HFF-Myc (cell line): ENCODE data around the gene TBC1D9.

ENCODE experiments used
- DNase-seq: peaks from one replicate; pipeline ENCODE4 v3.0.0-alpha.2; 2011; ENCODE audit warnings: low read depth; ENCODE audit errors: extremely low read depth
- H3K4me3 ChIP-seq: replicated peaks from 2 replicates; pipeline ENCODE4 v1.5.1; 2011; ENCODE audit warnings: low read depth, mild to moderate bottlenecking, control low read depth, low read length
- CTCF ChIP-seq: IDR thresholded peaks from 2 replicates; pipeline ENCODE4 v1.5.1; 2012; ENCODE audit warnings: mild to moderate bottlenecking, low read depth, low read length, control low read depth; ENCODE audit errors: missing control alignments

The TBC1D9 gene

GRCh38 chr4:140756319-140757231 lies at the start of gene TBC1D9:
Gene TBC1D9 (minus strand): TSS chr4:140756385. CDS start chr4:140756045, 340 bp downstream.
- H3K4me3 ChIP-seq, result peak within 1 kb of the TSS; percentile 76
- TF ChIP-seq CTCF, result peak; percentile 23
- peak; percentile 68 for DNase-seq

DNA sequence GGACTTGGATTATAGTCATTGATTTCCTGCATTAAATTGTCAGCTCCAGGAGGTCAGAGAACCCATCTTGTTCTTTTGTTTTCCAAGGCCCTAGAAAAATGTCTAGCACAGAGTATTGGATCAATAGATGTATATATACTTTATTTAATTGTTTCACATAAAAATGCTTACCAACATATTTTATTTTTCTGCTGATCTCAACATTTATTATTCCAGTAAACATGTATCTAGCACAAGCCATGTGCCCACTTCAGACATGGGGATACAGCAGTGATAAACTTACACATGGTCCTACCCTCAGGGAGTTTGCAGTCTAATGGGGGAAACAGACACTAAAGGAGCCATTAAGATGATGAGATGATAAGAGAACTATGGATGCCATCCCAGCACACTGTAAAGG lies 49.1 kb upstream of the TBC1D9 start:
- no peak overlapping the region for H3K4me3 ChIP-seq
- DNase-seq, result no peak
- no peak for TF ChIP-seq CTCF

GRCh38 chr4:140802591-140802990 lies 46.4 kb upstream of the TBC1D9 start:
- no peak overlapping the region for H3K4me3 ChIP-seq
- TF ChIP-seq CTCF, result no peak

GRCh38 chr4:140800666-140801065 lies 44.5 kb upstream of the TBC1D9 start:
- no peak for TF ChIP-seq CTCF
- DNase-seq, result no peak
- no peak overlapping the region for H3K4me3 ChIP-seq

More at GRCh38 chr4:140802591-140802990, 46.4 kb upstream of the TBC1D9 start:
- no peak for DNase-seq

GRCh38 chr4:140799686-140800225 lies 43.6 kb upstream of the TBC1D9 start:
- no peak for TF ChIP-seq CTCF
- no peak for DNase-seq
- H3K4me3 ChIP-seq, result no peak overlapping the region

DNA sequence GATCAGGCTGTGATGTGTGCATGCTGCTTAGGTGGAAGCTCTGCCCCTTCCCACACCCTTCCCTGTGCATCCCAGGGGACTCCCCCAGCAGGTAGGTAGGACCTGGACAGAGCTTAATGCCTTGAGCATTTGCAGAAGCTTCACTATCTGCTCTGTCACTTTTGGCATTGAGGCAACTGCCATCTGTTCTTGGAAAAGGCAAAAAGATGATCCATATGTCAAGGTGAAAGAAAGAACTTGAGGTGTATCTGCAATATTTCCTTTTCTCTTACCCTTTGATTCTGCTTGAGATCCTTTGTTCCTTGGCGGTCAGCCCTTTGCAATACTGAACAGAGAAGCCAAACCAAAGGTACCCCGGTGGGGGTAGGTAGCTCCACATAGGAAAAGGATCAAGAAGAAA lies 37.1 kb upstream of the TBC1D9 start:
- no peak for TF ChIP-seq CTCF
- no peak overlapping the region for H3K4me3 ChIP-seq
- DNase-seq, result no peak

GRCh38 chr4:140790765-140791164 lies 34.6 kb upstream of the TBC1D9 start:
- DNase-seq, result no peak
- TF ChIP-seq CTCF, result no peak

More at GRCh38 chr4:140790765-140791164, 34.6 kb upstream of the TBC1D9 start:
- H3K4me3 ChIP-seq, result no peak overlapping the region
